GM12891 (cell line): ENCODE measurements around the gene OAF.

Experiments
- POLR2A ChIP-seq: IDR thresholded peaks from 2 replicates; pipeline ENCODE4 v1.6.1; 2011; ENCODE audit warnings: low read depth, low read length, control low read depth
- POLR2AphosphoS5 ChIP-seq: IDR thresholded peaks from 2 replicates; pipeline ENCODE4 v1.6.1; 2011; ENCODE audit warnings: low read depth, low read length, control low read depth
- SPI1 ChIP-seq: IDR thresholded peaks from 2 replicates; pipeline ENCODE4 v1.6.1; 2011; ENCODE audit warnings: low read depth, low read length, control low read depth
- TAF1 ChIP-seq: IDR thresholded peaks from 2 replicates; pipeline ENCODE4 v1.6.1; 2011; ENCODE audit warnings: low read depth, low read length, control low read depth

DNA sequence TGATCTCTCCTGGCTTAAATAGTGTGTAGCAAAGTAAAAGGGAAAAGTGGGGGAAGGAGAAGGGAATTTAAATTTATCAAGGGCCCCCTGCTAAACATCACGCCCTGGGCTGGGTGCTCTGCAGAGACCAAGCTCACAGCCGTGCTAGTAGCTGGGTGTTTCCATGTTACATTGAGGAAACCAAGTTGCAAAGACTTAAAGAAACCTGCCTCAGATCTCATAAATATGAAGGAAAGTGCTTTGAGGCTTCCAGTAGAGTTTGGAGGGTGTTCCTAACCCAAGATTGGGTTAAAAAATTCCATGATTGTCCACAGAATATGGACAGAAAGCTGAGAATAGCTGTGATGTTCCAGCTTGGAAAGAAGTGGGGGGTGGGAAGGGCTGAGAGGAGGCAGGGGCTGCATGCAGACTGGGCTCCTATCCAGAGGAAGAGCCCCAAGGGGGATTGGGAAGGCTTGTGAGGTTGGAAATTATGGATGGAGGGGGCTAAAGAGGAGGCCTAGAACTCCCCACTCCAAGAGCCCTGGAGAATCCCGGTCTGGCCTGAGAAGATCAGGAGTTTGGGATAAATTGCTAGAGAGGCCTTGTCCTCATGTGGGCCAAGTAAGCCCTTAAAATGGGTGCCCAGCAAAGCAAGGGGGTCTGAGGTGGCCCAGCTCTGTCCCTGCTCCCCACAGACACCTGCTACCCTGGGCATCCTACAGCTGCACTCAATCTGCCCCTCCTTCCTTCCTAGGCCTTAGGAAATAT, 25.0 kb upstream of the OAF start:
- TF ChIP-seq POLR2AphosphoS5 (no peak), POLR2A (no peak), SPI1 (no peak), TAF1 (no peak)
